ENCODE results near the gene NR6A1.

DNA sequence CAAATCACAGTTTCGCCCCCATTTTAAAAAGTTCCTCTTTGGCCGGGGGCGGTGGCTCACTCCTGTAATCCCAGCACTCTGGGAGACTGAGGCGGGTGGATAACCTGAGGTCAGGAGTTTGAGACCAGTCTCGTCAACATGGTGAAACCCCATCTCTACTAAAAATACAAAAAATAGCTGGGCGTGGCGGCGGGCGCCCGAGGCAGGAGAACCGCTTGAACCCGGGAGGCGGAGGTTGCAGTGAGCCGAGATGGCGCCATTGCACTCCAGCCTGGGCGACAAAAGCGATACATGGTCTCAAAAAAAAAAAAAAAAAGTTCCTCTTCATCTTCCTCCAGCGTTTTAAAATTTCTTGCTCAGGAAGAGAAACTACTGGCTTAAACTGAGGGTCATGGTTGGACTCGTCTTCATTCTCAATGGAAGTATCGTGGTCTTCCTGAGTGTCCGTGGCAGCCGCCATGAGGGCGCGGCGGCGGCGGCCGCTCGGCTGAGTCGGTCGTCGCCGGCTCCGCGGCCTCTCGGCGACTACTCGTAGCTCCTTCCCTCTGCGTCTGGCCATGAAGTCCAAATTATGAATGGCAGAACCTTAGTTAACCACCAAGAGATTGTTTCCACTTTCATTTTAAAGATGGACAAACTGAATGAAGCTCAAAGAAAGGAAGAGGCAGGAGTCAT is 171.9 kb downstream of the NR6A1 start:
- TF ChIP-seq, protein P1, sequence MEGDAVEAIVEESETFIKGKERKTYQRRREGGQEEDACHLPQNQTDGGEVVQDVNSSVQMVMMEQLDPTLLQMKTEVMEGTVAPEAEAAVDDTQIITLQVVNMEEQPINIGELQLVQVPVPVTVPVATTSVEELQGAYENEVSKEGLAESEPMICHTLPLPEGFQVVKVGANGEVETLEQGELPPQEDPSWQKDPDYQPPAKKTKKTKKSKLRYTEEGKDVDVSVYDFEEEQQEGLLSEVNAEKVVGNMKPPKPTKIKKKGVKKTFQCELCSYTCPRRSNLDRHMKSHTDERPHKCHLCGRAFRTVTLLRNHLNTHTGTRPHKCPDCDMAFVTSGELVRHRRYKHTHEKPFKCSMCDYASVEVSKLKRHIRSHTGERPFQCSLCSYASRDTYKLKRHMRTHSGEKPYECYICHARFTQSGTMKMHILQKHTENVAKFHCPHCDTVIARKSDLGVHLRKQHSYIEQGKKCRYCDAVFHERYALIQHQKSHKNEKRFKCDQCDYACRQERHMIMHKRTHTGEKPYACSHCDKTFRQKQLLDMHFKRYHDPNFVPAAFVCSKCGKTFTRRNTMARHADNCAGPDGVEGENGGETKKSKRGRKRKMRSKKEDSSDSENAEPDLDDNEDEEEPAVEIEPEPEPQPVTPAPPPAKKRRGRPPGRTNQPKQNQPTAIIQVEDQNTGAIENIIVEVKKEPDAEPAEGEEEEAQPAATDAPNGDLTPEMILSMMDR (IDR thresholded peaks at IDR 0.05), result no peak
- TF ChIP-seq REST (IDR thresholded peaks at IDR 0.05) (no peak), FOSL2 (IDR thresholded peaks at IDR 0.05) (no peak), FOSL2 (CRISPR knock-in tag; IDR thresholded peaks at IDR 0.05) (no peak), MAZ (IDR thresholded peaks at IDR 0.05; ENCODE audit: borderline replicate concordance, low read depth, low read length) (no peak), POLR2A (IDR thresholded peaks at IDR 0.05; ENCODE audit: low read length) (no peak), EHMT2 (IDR thresholded peaks at IDR 0.05; ENCODE audit: low read depth) (no peak), SMC3 (IDR thresholded peaks at IDR 0.05) (no peak), ATOH8 (CRISPR knock-in tag; IDR thresholded peaks at IDR 0.05; ENCODE audit: low read depth) (no peak)

Measured in A549 (cell line).